Naive thymus-derived CD4-positive, alpha-beta T cell (primary cell): ENCODE data around the gene AQP9. TPM values are rescaled to one million over a fixed set of nuclear protein-coding genes. Genes with fewer than 3 reads are reported as not detected.
A peak's percentile ranks its signal among the peaks of the same experiment; 100 is the strongest.
"Not testable (repeated sequence)": the region's sequence is repeated elsewhere in the genome, so short reads cannot be mapped to it uniquely, and the experiment has no call there.

Experiments used
- ATAC-seq: fragments of 150-1000 bp; cut with Tn5 transposase; 2 replicates; pipeline ENCODE4 v1.10.0; 2021; ENCODE audit warnings: mild to moderate bottlenecking, moderate library complexity
- CTCF ChIA-PET: fragments of 350-600 bp; sonication (Branson Sonifier 250); formaldehyde crosslinking; loops from one replicate; lab custom pipeline; 2021; ENCODE audit warnings: antibody characterized with exemption; lab: Charles Lee
- POLR2A ChIA-PET: fragments of 350-600 bp; sonication (Branson Sonifier 250); formaldehyde crosslinking; loops from one replicate; lab custom pipeline; 2021; ENCODE audit warnings: antibody characterized with exemption, inconsistent platforms; lab: Charles Lee
- DNase-seq, 9 donors: peaks; one replicate each; pipeline versions ENCODE4 v3.0.0 to v3.0.0-alpha.2; 2020 to 2022; ENCODE audit warnings: mixed read lengths in 1 of 9
- H3K27ac ChIP-seq: one replicate; pipeline ENCODE4 v1.7.0; 2013; ENCODE audit warnings: mild to moderate bottlenecking, low read depth, low read length, moderate library complexity
- H3K27me3 ChIP-seq, 2 donors: one replicate each; pipeline ENCODE4 v1.7.0; 2013; ENCODE audit warnings: low read length in 2 of 2, mild to moderate bottlenecking in 2 of 2, moderate library complexity in 2 of 2; ENCODE audit not compliant: control insufficient read depth in 2 of 2, insufficient read depth in 2 of 2
- H3K36me3 ChIP-seq, 3 experiments: 1 replicate in 2 of 3; 2 replicates in 1 of 3; pipeline ENCODE4 v1.7.0; 2013; ENCODE audit warnings: low read length in 3 of 3, mild to moderate bottlenecking in 3 of 3, moderate library complexity in 1 of 3; ENCODE audit not compliant: insufficient read depth in 3 of 3, control insufficient read depth in 2 of 3
- H3K4me1 ChIP-seq, 2 donors: one replicate each; pipeline ENCODE4 v1.7.0; 2013; ENCODE audit warnings: low read length in 2 of 2, mild to moderate bottlenecking in 2 of 2, moderate library complexity in 1 of 2; ENCODE audit not compliant: control insufficient read depth in 2 of 2, insufficient read depth in 2 of 2
- H3K4me3 ChIP-seq: 2 replicates; pipeline ENCODE4 v1.7.0; 2013; ENCODE audit warnings: mild to moderate bottlenecking, low read length
- H3K9me3 ChIP-seq, 3 experiments: 1 replicate in 2 of 3; 2 replicates in 1 of 3; pipeline ENCODE4 v1.7.0; 2013; ENCODE audit warnings: low read length in 3 of 3; ENCODE audit not compliant: control insufficient read depth in 2 of 3
- H3K27ac Mint-ChIP-seq, 9 donors: one replicate each; pipeline ENCODE4 v1.8.0; 2020 to 2022; ENCODE audit warnings: mixed read lengths in 9 of 9, mild to moderate bottlenecking in 8 of 9, moderate library complexity in 5 of 9, inconsistent platforms in 2 of 9
- H3K27me3 Mint-ChIP-seq, 5 donors: one replicate each; pipeline ENCODE4 v1.8.0; 2021 to 2022; ENCODE audit warnings: mixed read lengths in 5 of 5, mild to moderate bottlenecking in 1 of 5
- H3K36me3 Mint-ChIP-seq, 5 donors: one replicate each; pipeline ENCODE4 v1.8.0; 2020 to 2022; ENCODE audit warnings: mixed read lengths in 5 of 5, mild to moderate bottlenecking in 3 of 5, inconsistent platforms in 1 of 5
- H3K4me1 Mint-ChIP-seq, 7 donors: one replicate each; pipeline ENCODE4 v1.8.0; 2020 to 2022; ENCODE audit warnings: mixed read lengths in 7 of 7, mild to moderate bottlenecking in 3 of 7, inconsistent platforms in 1 of 7
- H3K4me3 Mint-ChIP-seq, 10 donors: one replicate each; pipeline ENCODE4 v1.8.0; 2020 to 2022; ENCODE audit warnings: mild to moderate bottlenecking in 10 of 10, mixed read lengths in 10 of 10, moderate library complexity in 6 of 10, inconsistent platforms in 2 of 10
- H3K9me3 Mint-ChIP-seq, 11 donors: one replicate each; pipeline ENCODE4 v1.8.0; 2020 to 2022; ENCODE audit warnings: mixed read lengths in 11 of 11, mild to moderate bottlenecking in 4 of 11, inconsistent platforms in 1 of 11, moderate library complexity in 1 of 11
- intact Hi-C, 2 donors: fragments of 100-400 bp; cut with micrococcal nuclease; formaldehyde crosslinking; loops; one replicate each; pipeline ENCODE4 v1.15.1; 2023
- polyA plus RNA-seq, 2 donors: library from polyadenylated mRNA; unstranded; fragments of 300-500 nt; fragmentation: Illumina TruSeq; gene quantifications; one replicate each; pipeline ENCODE4 v1.2.3, GENCODE V29; 2021
- total RNA-seq, 6 experiments: library from RNA in 5 of 6; stranded (reverse) in 5 of 6; gene quantifications; 1 replicate in 5 of 6; 2 replicates in 1 of 6; pipeline ENCODE4 v1.2.3 and lab custom pipeline; 2021 to 2026

Gene AQP9
- total and polyA plus RNA-seq, 7 experiments from 2014 or later = 0.15 to 29.6 (median 8.8) TPM; not detected in 4

DNA sequence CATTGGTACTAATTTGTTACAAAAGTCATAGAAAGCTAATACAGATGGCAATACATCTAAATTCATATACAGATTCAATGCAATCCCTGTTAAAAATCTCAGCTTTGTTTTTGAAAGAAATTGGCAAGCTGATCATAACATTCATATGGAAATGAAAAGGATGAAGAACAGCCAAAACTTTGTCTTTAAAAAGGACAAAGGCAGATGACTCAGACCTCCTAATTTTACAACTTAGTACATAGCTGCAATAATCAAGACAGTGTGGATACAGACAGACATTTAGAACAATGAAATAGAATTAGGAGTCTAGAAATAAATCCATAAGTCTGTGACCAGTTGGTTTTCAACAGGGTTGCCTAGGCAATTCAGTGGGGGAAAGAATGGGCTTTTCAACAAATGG is 63.3 kb downstream of the AQP9 start:
- Mint-ChIP-seq H3K36me3 (peaks cover 0 to 5% (median 0%) of the 10 kb centered on the region in 5 donors), H3K27me3 (peaks cover 10 to 43% (median 19%) of the 10 kb centered on the region in 5 donors), H3K4me3 (no peak overlapping the region), H3K27ac (no peak overlapping the region), H3K9me3 (peaks cover 0 to 6% (median 0%) of the 10 kb centered on the region in 11 donors), H3K4me1 (no peaks in the 10 kb centered on the region)
- H3K27me3 ChIP-seq = no peaks in the 10 kb centered on the region
- no peak overlapping the region for H3K4me3 ChIP-seq
- H3K9me3 ChIP-seq = no peaks in the 10 kb centered on the region
- H3K36me3 ChIP-seq = no peaks in the 10 kb centered on the region
- no peak overlapping the region for H3K27ac ChIP-seq
- no peaks in the 10 kb centered on the region for H3K4me1 ChIP-seq
- intact Hi-C loops = no loop called here
- DNase-seq (no peak), ATAC-seq (no peak)
- POLR2A ChIA-PET = no interaction called here
- CTCF ChIA-PET = no interaction called here

DNA sequence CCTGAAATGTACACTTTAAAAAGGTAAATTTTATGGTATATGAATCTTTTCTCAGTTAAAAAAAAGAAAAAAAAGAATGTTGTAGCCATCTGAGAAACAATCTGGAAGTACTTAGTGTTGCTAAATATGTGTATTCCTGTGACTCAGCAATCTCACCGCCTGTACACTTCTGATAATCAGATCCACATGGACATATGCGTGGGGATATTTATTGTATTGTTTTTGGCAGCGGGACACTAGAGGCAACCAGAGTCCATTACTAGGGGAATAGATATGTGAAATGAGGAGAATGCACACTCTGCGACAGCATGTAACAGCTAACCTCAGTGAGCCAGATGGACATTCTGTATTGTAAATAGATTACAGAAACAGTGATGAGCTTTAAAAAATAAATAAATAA is 65.4 kb downstream of the AQP9 start:
- POLR2A ChIA-PET = no interaction called here
- no peak overlapping the region for H3K4me3 Mint-ChIP-seq
- intact Hi-C loops = no loop called here
- H3K27me3 Mint-ChIP-seq = peaks cover 0 to 29% (median 7%) of the 10 kb centered on the region in 5 donors
- H3K4me1 Mint-ChIP-seq = no peaks in the 10 kb centered on the region
- Histone ChIP-seq H3K27ac (no peak overlapping the region), H3K9me3 (no peaks in the 10 kb centered on the region), H3K4me3 (no peak overlapping the region), H3K36me3 (no peaks in the 10 kb centered on the region), H3K27me3 (no peaks in the 10 kb centered on the region), H3K4me1 (no peaks in the 10 kb centered on the region)
- CTCF ChIA-PET = no interaction called here
- peaks cover 0 to under 1% (median 0%) of the 10 kb centered on the region in 5 donors for H3K36me3 Mint-ChIP-seq
- peaks cover 0 to 2% (median 0%) of the 10 kb centered on the region in 11 donors for H3K9me3 Mint-ChIP-seq
- H3K27ac Mint-ChIP-seq = no peak overlapping the region
- ATAC-seq = no peak
- no peak for DNase-seq

DNA sequence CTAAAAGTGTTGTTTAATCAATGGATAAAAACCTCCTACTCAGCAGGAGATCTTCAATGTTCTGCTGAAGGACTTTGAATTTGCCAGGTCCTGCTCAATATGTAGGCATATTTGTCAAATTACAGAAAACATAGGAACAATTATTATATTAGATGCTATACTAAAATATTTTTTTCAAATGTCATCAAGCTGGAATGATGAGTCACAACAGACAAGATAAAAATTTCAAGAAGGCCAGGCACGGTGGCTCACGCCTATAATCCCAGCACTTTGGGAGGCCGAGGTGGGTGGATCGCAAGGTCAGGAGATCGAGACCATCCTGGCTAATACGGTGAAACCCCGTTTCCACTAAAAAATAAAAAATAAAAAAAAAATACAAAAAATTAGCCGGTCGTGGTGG is 68.0 kb downstream of the AQP9 start:
- Histone ChIP-seq H3K27me3 (no peaks in the 10 kb centered on the region), H3K27ac (no peak overlapping the region), H3K9me3 (no peaks in the 10 kb centered on the region), H3K4me1 (no peaks in the 10 kb centered on the region), H3K36me3 (no peaks in the 10 kb centered on the region), H3K4me3 (no peak overlapping the region)
- Mint-ChIP-seq H3K36me3 (no peaks in the 10 kb centered on the region), H3K27me3 (peaks cover 0 to 17% (median 7%) of the 10 kb centered on the region in 5 donors), H3K27ac (no peak overlapping the region), H3K4me3 (no peak overlapping the region), H3K9me3 (no peaks in the 10 kb centered on the region), H3K4me1 (peaks cover 0 to 1% (median 0%) of the 10 kb centered on the region in 7 donors)
- ATAC-seq (no peak), DNase-seq (no peak)
- intact Hi-C loops = no loop called here
- ChIA-PET CTCF (no interaction called here), POLR2A (no interaction called here)

DNA sequence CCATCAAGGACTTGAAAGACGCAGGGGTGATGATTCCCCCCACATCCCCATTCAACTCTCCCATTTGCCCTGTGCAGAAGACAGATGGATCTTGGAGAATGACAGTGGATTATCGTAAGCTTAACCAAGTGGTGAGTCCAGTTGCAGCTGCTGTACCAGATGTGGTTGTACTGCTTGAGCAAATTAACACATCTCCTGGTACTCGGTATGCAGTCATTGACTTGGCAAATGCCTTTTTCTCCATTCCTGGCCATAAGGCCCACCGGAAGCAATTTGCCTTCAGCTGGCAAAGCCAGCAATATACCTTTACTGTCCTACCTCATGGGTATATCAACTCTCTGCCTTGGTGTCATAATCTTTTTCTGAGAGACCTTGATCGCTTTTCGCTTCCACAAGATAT is 70.0 kb downstream of the AQP9 start:
- POLR2A ChIA-PET, H3K27ac Mint-ChIP-seq, intact Hi-C loops: not testable (repeated sequence)

DNA sequence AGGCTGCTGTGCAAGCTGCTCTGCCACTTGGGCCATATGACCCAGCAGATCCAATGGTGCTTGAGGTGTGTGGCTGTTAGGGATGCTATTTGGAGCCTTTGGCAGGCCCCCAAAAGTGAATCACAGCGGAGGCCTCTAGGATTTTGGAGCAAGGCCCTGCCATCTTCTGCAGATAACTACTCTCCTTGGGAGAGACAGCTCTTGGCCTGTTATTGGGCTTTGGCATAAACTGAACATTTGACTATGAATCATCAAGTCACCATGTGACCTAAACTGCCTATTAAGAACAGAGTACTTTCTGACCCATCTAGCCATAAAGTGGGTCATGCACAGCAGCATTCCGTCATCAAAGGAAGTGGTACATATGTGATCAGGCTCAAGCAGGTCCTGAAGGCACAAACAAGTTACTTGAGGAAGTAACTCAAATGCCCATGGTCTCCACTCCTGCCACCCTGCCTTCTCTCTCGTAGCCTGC is 70.9 kb downstream of the AQP9 start:
- H3K9me3 Mint-ChIP-seq, POLR2A ChIA-PET, H3K27ac ChIP-seq, H3K4me3 Mint-ChIP-seq, H3K36me3 Mint-ChIP-seq, H3K36me3 ChIP-seq, H3K9me3 ChIP-seq, intact Hi-C loops, CTCF ChIA-PET, H3K27ac Mint-ChIP-seq, H3K4me3 ChIP-seq, H3K4me1 Mint-ChIP-seq, H3K27me3 ChIP-seq, H3K4me1 ChIP-seq, DNase-seq: not testable (repeated sequence)
- peaks cover 0 to 11% (median 1%) of the 10 kb centered on the region in 5 donors for H3K27me3 Mint-ChIP-seq
- ATAC-seq = peak; percentile 41

More for the DNA sequence above, 70.0 kb downstream of the AQP9 start:
- H3K4me1 ChIP-seq, H3K36me3 Mint-ChIP-seq, H3K9me3 ChIP-seq, H3K4me3 ChIP-seq, H3K36me3 ChIP-seq, DNase-seq, H3K27ac ChIP-seq, H3K4me3 Mint-ChIP-seq, H3K4me1 Mint-ChIP-seq, H3K27me3 ChIP-seq, H3K9me3 Mint-ChIP-seq, CTCF ChIA-PET, ATAC-seq: not testable (repeated sequence)
- peaks cover 0 to 13% (median 4%) of the 10 kb centered on the region in 5 donors for H3K27me3 Mint-ChIP-seq

DNA sequence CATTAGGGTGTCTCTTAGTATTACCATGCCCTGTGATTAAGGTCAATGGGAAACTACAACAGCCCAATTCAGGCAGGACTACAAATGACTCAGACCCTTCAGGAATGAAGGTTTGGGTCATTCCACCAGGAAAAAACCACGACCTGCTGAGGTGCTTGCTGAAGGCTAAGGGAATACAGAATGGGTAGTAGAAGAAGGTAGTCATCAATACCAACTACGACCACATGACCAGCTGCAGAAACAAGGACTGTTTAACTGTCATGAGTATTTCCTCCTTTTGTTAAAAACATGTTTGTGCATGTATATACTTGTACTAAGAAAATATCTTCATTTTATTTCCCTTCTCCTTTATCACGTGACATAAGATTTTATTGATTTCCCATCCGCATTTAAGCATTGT is 71.8 kb downstream of the AQP9 start:
- H3K4me1 Mint-ChIP-seq, H3K36me3 ChIP-seq, CTCF ChIA-PET, intact Hi-C loops, H3K27ac ChIP-seq, ATAC-seq, POLR2A ChIA-PET, H3K36me3 Mint-ChIP-seq, H3K4me3 Mint-ChIP-seq, H3K4me3 ChIP-seq, DNase-seq, H3K27me3 ChIP-seq, H3K9me3 Mint-ChIP-seq, H3K4me1 ChIP-seq, H3K27ac Mint-ChIP-seq, H3K9me3 ChIP-seq: not testable (repeated sequence)
- peaks cover 0 to 11% (median 0%) of the 10 kb centered on the region in 5 donors for H3K27me3 Mint-ChIP-seq

DNA sequence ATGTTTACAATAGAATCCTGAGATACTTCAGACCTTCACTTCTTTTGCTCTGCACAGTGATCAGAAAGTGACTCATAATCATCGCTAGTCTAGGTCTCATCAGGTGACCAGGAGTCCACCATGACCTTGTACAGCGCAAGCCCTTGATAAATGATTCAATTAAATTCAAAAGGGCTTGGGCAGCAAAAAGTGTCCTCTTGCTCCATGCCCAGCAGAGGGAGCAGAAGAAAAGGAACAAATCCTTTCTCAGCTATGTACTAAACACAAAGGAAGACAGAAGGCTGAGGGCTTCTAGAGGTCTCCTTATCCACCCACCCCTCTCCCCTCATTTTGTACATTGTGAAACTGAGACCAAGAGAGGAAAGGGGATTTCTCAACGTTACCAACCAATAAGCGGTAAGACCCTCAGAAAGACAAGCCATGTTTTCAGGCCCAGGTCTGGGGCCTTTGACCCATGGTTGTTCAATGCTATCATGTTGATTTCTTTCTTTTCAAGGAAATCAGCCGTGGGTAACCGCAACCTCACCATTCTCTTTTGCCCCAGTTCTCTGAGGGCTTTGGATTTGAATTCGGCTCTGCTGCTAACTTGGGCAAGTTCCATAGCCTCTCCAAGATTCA is 74.8 kb downstream of the AQP9 start:
- H3K4me1 Mint-ChIP-seq = peaks cover 0 to 3% (median 0%) of the 10 kb centered on the region in 7 donors
- no peaks in the 10 kb centered on the region for H3K36me3 ChIP-seq
- H3K27ac ChIP-seq = no peak overlapping the region
- H3K9me3 ChIP-seq = no peaks in the 10 kb centered on the region
- no peaks in the 10 kb centered on the region for H3K4me1 ChIP-seq
- DNase-seq (no peak), ATAC-seq (no peak)
- no peak overlapping the region for H3K4me3 Mint-ChIP-seq
- intact Hi-C loops = no loop called here
- H3K36me3 Mint-ChIP-seq = no peaks in the 10 kb centered on the region
- H3K27me3 ChIP-seq = no peaks in the 10 kb centered on the region
- no peaks in the 10 kb centered on the region for H3K9me3 Mint-ChIP-seq
- peaks cover 0 to 15% (median 0%) of the 10 kb centered on the region in 5 donors for H3K27me3 Mint-ChIP-seq
- ChIA-PET POLR2A (no interaction called here), CTCF (no interaction called here)
- H3K27ac Mint-ChIP-seq = no peak overlapping the region
- no peak overlapping the region for H3K4me3 ChIP-seq
